ENCODE measurements around the gene FGF11. TPM values are rescaled to one million over a fixed set of nuclear protein-coding genes. Genes with fewer than 3 reads are reported as not detected.

FGF11 gene
- total and polyA plus RNA-seq, 2 of the 13 experiments (the other 11 are each of a cell fraction or from before 2014, with no cell fraction given) = 0.20 to 7.6 TPM

- peak; percentile 93 for TF ChIP-seq ZNF777 (CRISPR knock-in tag; IDR thresholded peaks at IDR 0.05)
- TF ChIP-seq ZFP90 (CRISPR knock-in tag; IDR thresholded peaks at IDR 0.05; ENCODE audit: borderline replicate concordance) = no peak
- TF ChIP-seq HBP1 (CRISPR knock-in tag; IDR thresholded peaks at IDR 0.05; ENCODE audit: low read depth) = no peak
- peak; percentile 52; the same call in 1 of the 2 replicates for TF ChIP-seq ZNF687 (CRISPR knock-in tag; IDR thresholded peaks at IDR 0.05)
- TF ChIP-seq ZSCAN30 (CRISPR knock-in tag; IDR thresholded peaks at IDR 0.05) = no peak
- no peak for TF ChIP-seq ZNF660 (CRISPR knock-in tag; IDR thresholded peaks at IDR 0.05; ENCODE audit: borderline replicate concordance, low read depth)
- no peak for TF ChIP-seq WIZ (CRISPR knock-in tag; IDR thresholded peaks at IDR 0.05)
- TF ChIP-seq ZNF780A (CRISPR knock-in tag; IDR thresholded peaks at IDR 0.05) = no peak
- TF ChIP-seq CERS6 (CRISPR knock-in tag; IDR thresholded peaks at IDR 0.05) = no peak
- TF ChIP-seq SMAD3 (CRISPR knock-in tag; IDR thresholded peaks at IDR 0.05) = no peak
- TF ChIP-seq PREB (CRISPR knock-in tag; IDR thresholded peaks at IDR 0.05) = no peak
- TF ChIP-seq ZNF879 (CRISPR knock-in tag; IDR thresholded peaks at IDR 0.05) = no peak
- TF ChIP-seq POGZ (CRISPR knock-in tag; IDR thresholded peaks at IDR 0.05) = no peak
- TF ChIP-seq ZFP82 (CRISPR knock-in tag; IDR thresholded peaks at IDR 0.05; ENCODE audit: borderline replicate concordance) = no peak
- TF ChIP-seq CHD4 (IDR thresholded peaks at IDR 0.05; ENCODE audit: borderline replicate concordance, low read length) = no peak
- no peak for TF ChIP-seq MED13 (CRISPR knock-in tag; IDR thresholded peaks at IDR 0.05)
- no peak for TF ChIP-seq SMC3 (IDR thresholded peaks at IDR 0.05; ENCODE audit: low read length)
- 0 out of 2 replicates have a peak, but pooled peaks have one; percentile 52 for TF ChIP-seq FLYWCH1 (CRISPR knock-in tag; IDR thresholded peaks at IDR 0.05)
- TF ChIP-seq RBM39 (IDR thresholded peaks at IDR 0.05; ENCODE audit: low read depth, low read length, poor library complexity, severe bottlenecking) = peak; percentile 13
These were observed 39.2 kb downstream of the FGF11 start (continued) for GRCh38 chr17:7478276-7479212.

Measured in HepG2 (cell line).